Effector CD4-positive, alpha-beta T cell (primary cell): ENCODE measurements around the gene IRAG1.

Experiments
- DNase-seq: peaks from one replicate; pipeline ENCODE4 v3.0.0-alpha.2; 2020

IRAG1 gene

DNA sequence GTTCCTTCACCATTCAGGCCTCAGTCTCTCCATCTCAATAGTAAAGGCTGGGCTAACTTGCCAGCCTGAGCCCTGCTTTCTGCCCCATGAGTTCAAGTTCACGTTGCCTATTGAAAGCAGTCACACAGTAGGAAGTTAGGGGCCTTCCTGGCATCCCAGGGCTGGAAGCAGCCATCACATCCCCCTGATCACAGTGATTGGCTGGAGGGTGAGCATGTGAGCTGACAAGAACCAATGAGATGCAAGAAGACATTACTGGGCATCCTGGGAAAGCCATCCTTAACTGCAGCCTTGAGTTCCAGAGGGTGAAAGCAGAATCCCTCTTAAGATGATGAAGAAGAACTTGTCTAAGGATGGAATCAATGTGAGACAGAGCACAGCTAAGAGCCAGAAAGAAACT is 29.1 kb downstream of the IRAG1 start:
- DNase-seq: no peak

DNA sequence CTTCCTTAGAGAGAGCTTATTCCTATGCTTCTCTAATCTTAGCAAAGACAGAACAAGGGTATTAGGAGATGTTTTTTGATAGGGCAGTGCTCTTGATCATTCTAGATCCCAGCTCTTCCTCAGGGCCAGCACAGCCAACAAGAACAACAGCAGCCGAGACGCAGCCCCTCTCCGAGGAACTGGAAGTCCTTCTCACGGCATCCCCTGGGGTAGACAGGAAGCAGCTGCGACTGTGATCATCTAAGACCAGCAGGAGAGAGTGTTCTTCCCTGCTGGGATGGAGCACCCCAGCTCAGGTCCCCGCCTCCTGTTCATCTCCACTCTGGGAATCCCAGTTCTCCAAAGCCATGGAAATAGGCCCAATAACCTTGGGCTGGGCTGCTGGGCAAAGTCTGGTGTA is 29.6 kb downstream of the IRAG1 start:
- no peak for DNase-seq

DNA sequence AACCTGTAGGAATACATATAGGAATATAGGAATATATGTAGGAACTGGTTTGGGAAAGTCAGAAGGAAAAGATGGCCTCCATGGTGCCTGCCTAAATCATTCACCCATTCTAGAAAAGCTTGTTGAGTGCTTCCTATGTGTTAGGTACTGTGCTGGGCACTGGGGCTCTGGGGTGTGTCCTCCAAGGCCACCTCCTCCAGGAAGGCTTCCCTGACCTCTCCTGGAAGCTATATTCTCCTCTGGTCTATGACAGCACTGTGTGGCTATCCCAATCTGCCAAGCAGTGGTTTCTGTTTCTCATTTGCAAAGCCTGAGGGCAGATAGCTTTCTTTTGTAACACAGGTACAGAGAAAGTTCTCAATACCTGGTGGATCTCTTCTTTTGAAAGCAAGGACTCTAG is 30.2 kb downstream of the IRAG1 start:
- no peak for DNase-seq

DNA sequence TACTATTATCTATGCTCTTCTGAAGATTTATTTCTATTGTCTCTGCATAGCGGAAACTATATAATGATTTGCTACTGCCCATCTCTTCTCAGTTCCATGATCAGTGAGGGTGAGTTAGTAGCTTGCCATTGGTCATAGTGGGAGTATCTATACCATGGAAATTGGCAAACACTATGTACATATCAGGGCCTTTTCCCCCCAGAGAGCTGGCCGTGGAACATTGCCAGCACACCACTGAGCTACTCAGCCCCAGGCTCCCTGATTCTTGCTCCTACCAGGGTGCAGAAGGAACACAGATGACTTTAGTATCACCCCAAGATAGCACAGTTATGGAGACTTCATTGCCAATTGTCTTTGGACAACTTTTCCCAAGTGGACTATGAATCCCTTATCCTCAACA is 33.2 kb downstream of the IRAG1 start:
- no peak for DNase-seq

DNA sequence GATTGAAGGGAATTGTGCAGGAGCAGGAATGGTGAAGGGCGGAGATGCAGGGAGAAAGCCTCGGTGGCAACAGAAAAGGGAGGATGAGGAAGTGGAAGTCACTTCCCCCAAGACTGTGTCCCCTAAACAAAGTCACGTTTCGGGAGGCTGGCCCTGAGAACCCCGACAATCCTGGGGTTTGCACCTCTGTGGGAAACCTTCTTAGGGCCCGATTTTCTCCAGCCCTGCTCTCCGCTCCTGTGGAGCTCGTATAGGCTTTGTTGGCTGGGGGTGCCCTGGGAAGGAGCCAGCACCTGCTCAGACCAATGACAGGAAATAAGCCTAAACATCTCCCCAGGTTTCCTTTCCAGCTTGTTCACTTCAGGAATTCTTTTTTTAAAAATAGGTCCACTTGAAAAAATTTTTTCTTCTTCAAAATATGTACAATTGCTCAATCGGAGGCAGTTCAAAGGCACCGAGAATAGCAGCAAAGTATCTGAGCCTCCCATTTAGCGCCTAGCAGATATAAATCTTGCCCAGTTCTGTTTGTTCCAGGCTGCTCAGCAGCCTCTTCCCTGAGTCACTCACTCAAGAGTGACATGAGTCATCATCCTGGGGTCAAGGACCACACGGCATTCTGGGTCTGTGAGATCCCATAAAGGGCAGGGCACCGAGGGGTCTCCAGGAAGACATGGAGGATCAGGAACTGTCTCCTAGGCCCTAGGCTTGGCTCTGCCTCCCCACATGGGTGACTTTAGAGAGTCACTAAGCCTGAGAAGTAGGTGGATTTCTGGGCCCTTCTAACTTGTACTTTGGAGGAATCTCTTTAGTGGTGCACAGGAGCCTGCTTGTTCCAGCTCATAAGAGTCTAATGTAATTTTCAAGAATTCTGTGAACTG is 34.0 kb downstream of the IRAG1 start:
- DNase-seq: no peak

DNA sequence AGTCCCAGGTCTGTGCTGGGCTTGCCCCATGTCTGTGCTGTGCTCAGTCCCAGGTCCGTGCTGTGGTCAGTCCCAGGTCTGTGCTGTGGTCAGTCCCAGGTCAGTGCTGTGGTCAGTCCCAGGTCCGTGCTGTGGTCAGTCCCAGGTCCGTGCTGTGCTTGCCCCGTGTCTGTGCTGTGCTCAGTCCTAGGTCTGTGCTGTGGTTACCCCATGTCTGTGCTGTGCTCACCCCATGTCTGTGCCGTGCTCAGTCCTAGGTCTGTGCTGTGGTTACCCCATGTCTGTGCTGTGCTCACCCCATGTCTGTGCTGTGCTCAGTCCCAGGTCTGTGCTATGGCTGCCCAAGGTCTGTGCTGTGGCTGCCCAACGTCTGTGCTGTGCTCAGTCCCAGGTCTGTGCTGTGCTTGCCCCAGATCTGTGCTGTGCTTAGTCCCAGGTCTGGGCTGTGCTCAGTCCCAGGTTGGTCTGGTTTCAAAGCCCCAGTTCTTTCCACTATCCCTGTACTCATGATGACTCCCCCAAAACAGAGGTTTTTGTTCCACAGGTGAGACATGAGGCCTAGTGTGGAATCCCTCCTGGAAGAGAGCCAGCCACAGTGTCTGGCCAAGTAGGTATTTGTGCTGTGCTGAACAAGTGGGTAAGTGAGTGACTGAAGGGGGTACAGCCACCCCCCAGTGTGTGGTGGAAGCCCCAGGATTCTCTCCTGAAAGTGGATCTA is 34.8 kb downstream of the IRAG1 start:
- DNase-seq: no peak

DNA sequence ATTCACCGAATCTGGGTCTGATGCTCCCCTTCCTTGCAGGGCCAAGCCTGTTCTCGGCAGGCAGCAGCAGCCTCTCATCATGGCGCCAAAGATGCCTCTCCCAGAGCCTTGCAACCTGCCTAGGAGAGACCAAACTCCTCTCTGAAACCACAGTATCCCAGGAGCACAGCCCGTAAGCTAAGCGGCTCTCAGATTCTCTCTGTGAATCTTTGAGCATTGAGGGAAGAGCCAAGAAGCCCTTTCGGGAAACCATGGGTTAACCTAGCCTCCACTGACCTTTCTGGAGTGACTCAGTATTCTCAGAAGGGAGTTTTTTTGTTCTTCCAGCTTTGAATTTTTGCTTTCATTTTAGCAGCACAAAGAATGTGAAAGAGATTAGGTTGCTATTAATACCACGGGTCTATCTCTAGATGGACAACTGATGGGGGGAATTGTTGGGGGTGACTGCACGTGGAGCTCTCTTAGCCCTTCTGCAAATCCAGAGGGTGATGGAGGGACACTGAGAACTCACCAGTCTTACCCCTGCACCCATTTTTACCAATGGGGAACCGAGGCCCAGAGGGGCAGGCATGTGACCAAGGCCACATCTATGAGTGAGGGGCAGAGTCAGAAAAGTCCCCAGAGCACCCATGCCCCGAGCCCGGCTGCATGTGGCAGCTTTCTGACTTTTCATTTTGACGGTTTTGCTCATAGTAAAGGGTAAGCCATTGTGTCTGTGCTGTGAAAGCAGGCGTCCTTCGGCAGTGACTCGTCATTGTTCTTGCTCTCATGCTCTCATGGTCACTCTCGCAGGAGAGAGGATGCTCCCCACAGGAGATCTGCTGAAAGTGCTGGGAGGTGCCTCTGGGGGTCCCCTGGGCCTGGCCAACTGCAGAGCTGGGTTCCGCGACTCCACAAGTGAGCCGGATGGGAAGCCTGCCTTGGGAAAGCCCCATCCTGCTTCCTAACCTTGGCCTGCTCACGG is 36.0 kb downstream of the IRAG1 start:
- DNase-seq: no peak

DNA sequence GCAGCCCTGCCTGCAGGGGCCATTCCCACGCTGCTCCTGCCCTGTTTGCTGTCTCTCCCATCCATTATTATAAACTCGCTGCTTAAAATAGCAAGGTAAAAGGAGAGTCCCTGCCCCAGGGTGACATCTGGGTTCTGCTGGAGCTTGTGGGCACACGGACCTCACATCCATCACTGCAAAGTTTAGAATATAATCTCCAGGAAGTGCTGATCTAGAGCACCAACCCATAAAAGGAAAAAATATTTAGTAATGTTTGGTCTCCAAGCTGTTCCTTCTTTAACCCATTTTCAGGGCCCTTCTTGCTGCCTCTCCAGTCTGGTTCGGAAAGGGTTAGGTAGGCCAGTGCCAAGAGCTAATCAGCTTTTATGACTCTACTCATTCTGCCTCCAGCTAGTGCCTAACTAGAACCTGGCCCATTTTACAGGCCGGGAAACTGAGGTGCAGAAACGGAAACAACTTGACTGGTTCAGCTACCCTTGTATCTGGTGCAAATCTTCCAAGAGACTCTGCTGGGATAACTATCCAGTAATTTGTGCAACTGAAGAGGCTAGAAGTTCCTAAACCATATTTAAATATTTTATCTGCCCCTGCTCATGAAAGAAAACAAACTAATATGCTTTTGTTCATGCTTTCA is 37.5 kb downstream of the IRAG1 start:
- no peak for DNase-seq

DNA sequence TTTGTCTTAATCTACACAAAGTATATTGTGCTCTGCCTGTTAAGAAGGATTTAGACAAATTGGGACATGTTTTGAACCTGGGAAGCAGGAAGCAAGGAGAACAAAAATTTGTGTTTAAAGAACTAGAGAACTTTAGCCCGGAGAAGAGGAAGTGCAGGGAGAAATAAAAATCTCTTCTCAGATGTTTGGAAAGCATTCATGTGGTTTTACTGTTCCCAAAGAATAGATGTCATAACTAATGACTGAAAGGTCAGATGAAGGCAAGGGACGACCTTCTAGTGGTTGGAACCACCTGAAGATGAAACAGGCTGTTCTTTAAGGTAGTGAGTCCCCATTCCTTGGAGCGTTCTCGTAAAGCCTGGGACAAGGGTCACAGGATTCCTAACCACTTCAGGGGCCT is 38.3 kb downstream of the IRAG1 start:
- DNase-seq: no peak

DNA sequence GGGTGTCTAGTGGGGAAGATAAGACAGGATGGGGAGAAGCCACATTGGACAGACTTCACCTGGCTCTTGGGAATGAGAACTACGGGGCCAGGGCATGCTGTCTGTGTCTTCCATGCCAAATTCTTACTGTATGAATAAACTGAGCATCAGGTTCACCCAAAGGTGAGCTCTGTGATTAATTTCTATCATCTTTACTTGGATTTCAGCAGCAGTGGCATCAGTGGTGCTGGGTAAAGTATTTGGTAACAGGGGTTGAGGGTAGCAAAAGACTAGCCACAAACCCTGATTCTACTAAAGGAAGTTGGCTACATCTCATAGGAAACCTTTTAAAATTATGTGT is 38.8 kb downstream of the IRAG1 start:
- DNase-seq: no peak

DNA sequence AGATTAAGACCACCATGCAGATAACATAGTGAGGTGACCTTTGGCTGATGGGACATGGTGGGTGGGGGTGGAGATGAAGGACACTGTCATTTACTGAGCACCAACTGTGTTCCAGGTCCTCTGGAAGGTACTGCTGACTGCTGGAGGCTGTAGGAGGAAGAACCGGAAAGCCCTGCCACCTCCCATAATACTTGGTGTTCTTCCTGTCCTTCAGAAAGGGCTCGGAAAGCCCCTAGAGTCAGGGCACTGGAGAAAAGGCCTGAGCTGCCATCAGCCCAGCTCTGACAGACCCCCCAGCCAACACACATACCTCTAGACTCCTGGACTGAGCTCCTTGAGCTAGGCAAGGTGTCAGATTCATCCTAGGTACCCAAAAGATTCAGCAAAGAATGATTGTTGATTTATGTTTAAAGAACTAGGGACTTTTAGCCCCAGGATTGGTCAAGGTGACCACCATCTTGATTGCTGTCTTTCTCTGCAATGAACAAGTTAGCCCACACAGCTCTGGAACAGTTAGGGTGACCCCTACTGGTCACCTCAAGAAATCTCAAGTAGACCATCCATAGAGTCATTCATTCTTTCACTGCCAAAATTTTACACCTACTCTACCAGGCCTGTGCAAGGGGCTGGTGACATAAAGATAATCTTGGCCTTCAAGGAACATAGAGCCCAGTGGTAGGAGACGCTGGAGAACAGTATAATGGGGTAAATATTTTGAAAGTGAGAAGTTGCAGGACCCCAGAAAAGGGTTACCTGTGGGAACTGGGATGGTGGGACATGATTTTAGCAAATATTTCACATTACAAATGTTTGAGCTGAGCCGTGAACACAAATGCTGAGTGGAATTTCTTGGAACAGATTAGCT is 39.4 kb downstream of the IRAG1 start:
- DNase-seq: peak; percentile 16

DNA sequence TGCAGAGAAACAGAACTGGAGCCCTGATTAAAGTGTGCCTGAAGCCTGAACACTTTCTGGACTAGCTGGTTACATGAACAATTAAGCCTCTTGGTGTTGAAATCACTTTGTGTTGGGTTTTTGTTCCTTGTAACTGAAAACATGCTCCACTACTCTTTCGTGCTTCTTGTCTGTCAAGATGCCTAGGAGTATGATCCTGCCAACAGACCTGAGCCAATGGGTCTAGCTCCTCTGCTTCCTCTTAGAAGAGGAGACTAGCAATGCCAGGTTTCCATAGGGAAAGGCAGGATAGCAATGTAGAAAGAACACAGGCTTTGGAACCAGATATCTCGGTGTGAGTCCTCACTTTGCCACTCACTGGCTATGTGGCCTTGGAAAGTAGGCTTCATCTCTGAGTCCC is 40.3 kb downstream of the IRAG1 start:
- DNase-seq: no peak

DNA sequence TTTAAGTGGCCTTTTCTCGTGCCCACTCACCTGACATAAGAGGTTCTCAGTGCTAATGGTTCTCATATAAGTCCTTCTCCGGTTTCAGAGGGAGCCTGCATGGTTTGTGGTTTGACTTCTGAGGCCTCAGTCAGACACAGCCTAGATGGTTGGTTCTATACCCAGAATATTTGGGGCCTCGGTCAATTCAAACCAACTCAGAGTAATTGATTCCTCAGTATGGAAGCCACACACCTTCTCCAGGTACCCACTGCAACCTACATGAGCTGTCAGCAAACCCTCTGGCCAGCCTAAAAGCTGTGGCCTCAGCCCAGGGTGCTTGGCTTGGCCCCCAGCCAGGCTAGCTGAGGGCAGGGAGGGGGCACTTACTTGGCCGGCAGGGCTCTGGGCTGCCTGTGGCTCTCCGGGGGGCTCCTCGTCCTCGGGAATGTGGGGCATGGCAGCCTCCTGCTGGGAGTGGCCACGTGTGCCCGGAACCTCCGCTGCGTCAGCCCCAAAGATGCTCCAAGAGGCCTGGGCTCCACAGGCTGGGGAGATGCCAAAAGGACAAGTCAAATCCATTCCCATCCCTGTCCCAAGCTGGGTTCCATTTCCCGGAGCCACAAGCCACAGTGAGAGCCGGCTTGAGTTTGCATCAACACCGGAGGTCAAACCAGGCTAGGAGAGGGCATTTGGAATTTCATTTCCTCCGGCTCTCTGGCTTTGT is 41.7 kb downstream of the IRAG1 start:
- DNase-seq: no peak

DNA sequence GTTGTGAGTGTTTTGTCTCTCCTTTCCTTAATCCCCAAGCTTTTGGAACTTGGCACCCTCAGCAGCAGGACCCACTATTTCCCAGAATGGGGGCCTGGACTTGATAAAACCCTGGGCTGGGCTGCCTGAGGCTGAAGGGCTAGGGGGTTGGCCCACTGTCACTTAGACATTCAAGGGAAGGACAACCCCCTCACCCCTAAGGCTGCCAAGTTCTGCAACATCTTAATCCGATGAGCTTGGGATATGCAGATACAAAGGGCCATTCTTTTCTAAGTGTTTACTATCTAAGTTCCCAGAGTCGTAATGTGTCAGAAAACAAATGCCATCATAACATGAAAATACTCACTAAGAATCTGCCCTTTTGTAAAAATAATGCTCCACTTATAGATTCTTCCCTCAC is 42.9 kb downstream of the IRAG1 start:
- DNase-seq: no peak

DNA sequence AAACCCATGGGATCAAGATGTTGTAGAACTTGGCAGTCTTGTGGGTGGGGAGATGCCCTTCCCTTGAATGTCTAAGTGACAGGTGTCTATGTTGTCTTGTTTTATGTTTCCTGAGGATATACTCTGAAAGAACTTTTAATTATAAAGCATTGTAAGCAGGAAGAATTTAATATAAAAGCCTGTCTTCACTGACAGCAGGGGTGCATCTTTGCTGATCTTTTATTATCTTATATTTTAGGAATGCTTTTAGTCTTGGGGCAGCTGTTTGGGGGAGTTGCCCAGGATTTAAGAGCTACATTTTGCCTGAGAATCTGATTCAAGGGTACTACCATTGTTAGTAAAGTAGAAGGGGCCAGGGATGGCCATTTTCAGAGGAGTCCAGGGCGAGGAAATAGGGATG is 43.4 kb downstream of the IRAG1 start:
- DNase-seq: no peak

DNA sequence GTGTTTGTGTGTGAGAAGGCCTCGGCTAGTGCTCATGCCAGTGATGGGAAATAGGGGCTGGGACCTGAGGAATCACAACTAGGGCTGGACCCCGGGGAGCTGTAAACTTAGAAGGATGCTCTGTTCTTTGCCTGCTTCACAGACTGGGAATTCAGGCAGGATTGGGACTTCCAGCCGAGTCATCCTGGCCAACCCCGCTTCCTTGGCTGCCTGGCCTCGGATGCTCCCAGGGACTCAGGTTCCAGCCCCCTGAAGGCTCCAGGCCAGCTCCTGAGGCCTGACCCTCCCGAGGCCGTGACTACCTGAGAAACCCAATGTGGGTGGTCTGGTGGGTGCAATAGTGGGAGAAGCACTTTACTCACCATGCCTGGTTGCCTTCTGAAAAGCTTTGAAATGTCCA is 44.7 kb downstream of the IRAG1 start:
- no peak for DNase-seq

DNA sequence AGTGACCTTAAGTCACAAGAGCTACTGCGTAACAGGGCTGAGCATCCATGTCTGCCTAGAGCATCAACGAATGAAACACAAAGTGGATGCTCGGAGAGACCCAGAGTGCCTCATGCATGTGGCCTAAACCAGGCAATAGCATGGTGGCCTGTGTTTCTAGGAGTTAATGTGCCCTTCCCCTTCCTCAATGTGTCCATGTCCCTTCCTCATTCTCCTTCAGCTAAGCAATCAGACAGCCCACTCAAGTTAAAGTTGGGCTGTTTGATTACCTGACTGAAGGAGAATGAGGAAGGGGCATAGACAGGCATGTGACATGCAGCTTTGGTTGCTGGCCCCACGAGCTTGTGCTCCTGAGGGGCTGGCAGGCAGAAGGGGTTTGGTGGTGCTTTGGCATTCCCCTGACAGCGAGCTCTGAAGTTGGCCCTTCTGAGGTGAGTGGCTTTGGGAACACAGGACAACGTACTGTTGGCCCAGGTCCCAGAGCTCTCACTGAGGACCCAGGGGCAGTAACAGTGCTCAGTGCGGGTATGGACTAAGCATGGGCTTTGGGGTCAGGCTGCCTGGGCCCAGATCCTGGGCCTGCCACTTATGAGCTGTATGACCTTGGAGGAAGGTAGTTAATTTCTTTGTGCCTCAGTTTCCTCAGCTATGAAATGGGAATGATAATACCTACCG is 46.7 kb downstream of the IRAG1 start:
- DNase-seq: no peak

DNA sequence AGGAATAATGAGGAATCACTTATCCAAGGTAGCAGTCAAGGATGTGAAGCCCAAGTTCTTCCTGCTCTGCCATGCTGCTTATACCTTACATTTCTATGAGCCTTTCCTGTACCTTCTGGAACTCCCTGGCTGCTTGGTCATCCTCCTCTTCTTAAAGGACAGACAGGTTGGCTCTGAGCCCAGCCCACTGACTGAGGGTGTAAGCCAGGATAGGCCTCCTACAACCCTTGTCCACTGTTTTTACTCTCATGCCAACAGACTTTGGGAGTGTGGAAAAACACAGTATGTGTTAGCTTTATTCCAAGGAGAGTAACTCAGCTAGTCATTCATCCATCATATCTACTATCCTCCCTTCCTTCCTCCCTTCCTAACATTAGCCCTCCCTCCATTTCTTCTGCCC is 47.5 kb downstream of the IRAG1 start:
- DNase-seq: no peak

DNA sequence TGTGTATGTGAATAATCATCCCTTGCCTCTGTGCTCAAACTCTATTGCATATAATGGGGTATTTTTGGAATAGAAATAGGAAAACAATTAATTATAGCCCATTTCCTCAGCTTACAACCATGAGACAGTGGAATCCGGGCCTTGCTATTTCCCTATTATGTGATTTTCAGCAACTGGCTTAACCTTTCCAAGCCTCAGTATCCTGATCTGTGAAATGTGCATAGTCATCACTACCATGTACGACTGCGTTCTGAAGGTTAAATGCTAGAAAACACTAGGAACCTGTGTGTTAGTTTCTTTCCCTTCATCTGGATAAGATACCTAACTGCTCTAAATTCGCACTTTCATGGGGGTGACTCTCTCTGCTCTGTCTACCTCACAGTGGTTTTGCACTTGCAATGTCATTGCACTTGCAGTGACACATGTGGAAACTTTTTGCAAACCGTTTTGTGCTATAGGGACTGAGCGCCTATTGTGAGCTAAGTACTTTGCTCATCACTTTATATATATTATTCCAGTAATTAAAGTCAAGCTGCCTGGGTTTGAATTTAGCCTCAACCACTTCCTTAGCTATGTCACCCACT is 48.3 kb downstream of the IRAG1 start:
- no peak for DNase-seq
